Gastrocnemius medialis (tissue), 4 donors: ENCODE data around the gene PERCC1. TPM values are rescaled to one million over a fixed set of nuclear protein-coding genes. Genes with fewer than 3 reads are reported as not detected.
"Not testable (repeated sequence)": the region's sequence is repeated elsewhere in the genome, so short reads cannot be mapped to it uniquely, and the experiment has no call there.

Experiments used
- ATAC-seq, 2 donors: fragments of 150-250 bp; one replicate each; pipeline ENCODE4 v1.9.1; 2016
- DNase-seq, 2 donors: peaks; one replicate each; pipeline ENCODE4 v3.0.0-alpha.2; 2019
- H3K27ac ChIP-seq, 4 donors: fragments of 200-600 bp; sonication (generic); 1 replicate in 1 of 4; 2 replicates in 3 of 4; pipeline ENCODE4 v1.5.1; 2016 to 2018; ENCODE audit warnings: mild to moderate bottlenecking in 2 of 4, moderate library complexity in 1 of 4
- H3K27me3 ChIP-seq, 3 donors: fragments of 200-600 bp; sonication (generic) in 2 of 3; 1 replicate in 1 of 3; 2 replicates in 2 of 3; pipeline versions ENCODE4 v1.5.1 to v1.6.0; 2016 to 2019; ENCODE audit warnings: mild to moderate bottlenecking in 1 of 3, moderate library complexity in 1 of 3
- H3K36me3 ChIP-seq, 2 donors: fragments of 200-600 bp; sonication (generic) in 1 of 2; one replicate each; pipeline ENCODE4 v1.5.1; 2017 to 2018
- H3K4me1 ChIP-seq, 2 donors: fragments of 200-600 bp; sonication (generic) in 1 of 2; one replicate each; pipeline ENCODE4 v1.5.1; 2016 to 2017; ENCODE audit warnings: mild to moderate bottlenecking in 2 of 2
- H3K4me3 ChIP-seq, 4 donors: fragments of 200-600 bp; sonication (generic) in 3 of 4; 1 replicate in 1 of 4; 2 replicates in 3 of 4; pipeline ENCODE4 v1.5.1; 2016 to 2019; ENCODE audit warnings: mild to moderate bottlenecking in 2 of 4
- H3K9me3 ChIP-seq, 3 donors: fragments of 200-600 bp; sonication (generic) in 2 of 3; 1 replicate in 1 of 3; 2 replicates in 2 of 3; pipeline ENCODE4 v1.5.1; 2016 to 2019
- CTCF ChIP-seq, 5 experiments: fragments of 450-650 bp in 3 of 5; fragments of 200-600 bp in 2 of 5; sonication (generic) in 2 of 5; IDR thresholded peaks in 4 of 5; conservative IDR thresholded peaks in 1 of 5; 1 replicate in 4 of 5; 2 replicates in 1 of 5; pipeline ENCODE4 v1.5.1; 2016 to 2019; ENCODE audit warnings: antibody characterized with exemption in 5 of 5, mild to moderate bottlenecking in 3 of 5, moderate library complexity in 3 of 5
- POLR2A ChIP-seq, 2 donors: fragments of 450-650 bp; IDR thresholded peaks; one replicate each; pipeline ENCODE4 v1.6.1; 2017; ENCODE audit warnings: antibody characterized with exemption in 2 of 2, mild to moderate bottlenecking in 2 of 2, moderate library complexity in 2 of 2
- in situ Hi-C, 4 donors: fragments of 200-750 bp; cut with MboI; loops; one replicate each; pipeline versions ENCODE4 v1.15.0 to v1.8.0; 2017; ENCODE audit warnings: low sequenced_read_pairs in 4 of 4
- intact Hi-C: fragments of 100-400 bp; cut with DNase I; formaldehyde crosslinking; loops from one replicate; pipeline ENCODE4 v1.15.1; 2023; ENCODE audit warnings: low total_unique reads
- total RNA-seq, 4 donors: library from RNA; depleted of rRNA; stranded (reverse); fragments of >200 nt; gene quantifications; one replicate each; pipeline versions ENCODE4 v1.1.0 to v1.2.3, GENCODE V29; 2016

PERCC1 gene
- total RNA-seq, 4 donors from 2014 or later: not detected

GRCh38 chr16:1437606-1438005 lies 6.7 kb downstream of the PERCC1 start:
- DNase-seq (no peak), ATAC-seq (no peak)
- Histone ChIP-seq H3K4me1 (no peaks in the 10 kb centered on the region), H3K36me3 (no peaks in the 10 kb centered on the region), H3K27ac (no peak overlapping the region), H3K27me3 (no peaks in the 10 kb centered on the region), H3K9me3 (no peaks in the 10 kb centered on the region), H3K4me3 (no peak overlapping the region)
- in situ Hi-C loops: no loop called here
- TF ChIP-seq POLR2A (IDR thresholded peaks at IDR 0.05) (no peak), CTCF (IDR thresholded peaks at IDR 0.05 in 4 of 5, conservative IDR thresholded peaks at IDR 0.05 in 1 of 5) (no peak)
- intact Hi-C loops: no loop called here

- intact Hi-C loops (no loop called here), in situ Hi-C loops (no loop called here)
- no peak overlapping the region for H3K27ac ChIP-seq
- no peaks in the 10 kb centered on the region for H3K27me3 ChIP-seq
- TF ChIP-seq CTCF (IDR thresholded peaks at IDR 0.05 in 4 of 5, conservative IDR thresholded peaks at IDR 0.05 in 1 of 5): no peak
- no peak for TF ChIP-seq POLR2A (IDR thresholded peaks at IDR 0.05)
- no peaks in the 10 kb centered on the region for H3K36me3 ChIP-seq
- H3K4me1 ChIP-seq: no peaks in the 10 kb centered on the region
- DNase-seq (no peak), ATAC-seq (no peak)
- no peaks in the 10 kb centered on the region for H3K9me3 ChIP-seq
- no peak overlapping the region for H3K4me3 ChIP-seq
Measured at GRCh38 chr16:1438229-1439057, 7.6 kb downstream of the PERCC1 start.

GRCh38 chr16:1439058-1439698 lies 8.3 kb downstream of the PERCC1 start:
- no peaks in the 10 kb centered on the region for H3K36me3 ChIP-seq
- no peak overlapping the region for H3K4me3 ChIP-seq
- ATAC-seq (no peak), DNase-seq (no peak)
- H3K27me3 ChIP-seq: no peaks in the 10 kb centered on the region
- H3K27ac ChIP-seq: no peak overlapping the region
- TF ChIP-seq POLR2A (IDR thresholded peaks at IDR 0.05) (no peak), CTCF (IDR thresholded peaks at IDR 0.05 in 4 of 5, conservative IDR thresholded peaks at IDR 0.05 in 1 of 5) (no peak)
- in situ Hi-C loops (no loop called here), intact Hi-C loops (no loop called here)
- no peaks in the 10 kb centered on the region for H3K4me1 ChIP-seq
- H3K9me3 ChIP-seq: no peaks in the 10 kb centered on the region

- ATAC-seq, H3K9me3 ChIP-seq, H3K4me3 ChIP-seq, DNase-seq, intact Hi-C loops, H3K27ac ChIP-seq, H3K4me1 ChIP-seq, H3K27me3 ChIP-seq, in situ Hi-C loops, H3K36me3 ChIP-seq: not testable (repeated sequence)
Measured at GRCh38 chr16:1439699-1440074, 8.8 kb downstream of the PERCC1 start.

GRCh38 chr16:1441391-1441829 lies 10.5 kb downstream of the PERCC1 start:
- Histone ChIP-seq H3K27ac (no peak overlapping the region), H3K9me3 (no peaks in the 10 kb centered on the region), H3K36me3 (peaks cover 0 to 11% of the 10 kb centered on the region in 2 donors), H3K27me3 (no peaks in the 10 kb centered on the region), H3K4me3 (no peak overlapping the region), H3K4me1 (no peaks in the 10 kb centered on the region)
- intact Hi-C loops (no loop called here), in situ Hi-C loops (no loop called here)
- ATAC-seq: no peak
- DNase-seq: no peak
- TF ChIP-seq CTCF (IDR thresholded peaks at IDR 0.05 in 4 of 5, conservative IDR thresholded peaks at IDR 0.05 in 1 of 5) (no peak), POLR2A (IDR thresholded peaks at IDR 0.05) (no peak)
